Measurements from ENCODE around the gene FOXL2NB.

Gene FOXL2NB

DNA sequence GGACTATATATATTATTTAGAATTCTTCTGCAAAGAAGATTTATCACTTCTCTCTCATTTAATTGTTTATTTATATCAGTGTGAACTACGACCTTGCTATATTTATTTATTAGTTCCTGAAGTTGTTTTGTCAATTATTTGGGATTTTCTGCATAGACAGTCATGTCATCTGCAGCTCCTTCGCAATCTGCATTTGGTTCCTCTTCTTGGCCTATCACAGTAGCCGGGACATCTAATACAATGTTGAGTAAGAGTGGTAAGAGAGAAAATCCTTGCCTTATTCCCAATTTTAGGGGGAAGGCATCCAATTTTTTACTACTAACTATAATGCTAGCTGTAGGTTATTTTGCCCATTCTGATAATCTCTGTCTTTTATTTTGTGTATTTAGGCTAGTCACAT, 39.5 kb upstream of the FOXL2NB start:
- no peaks in the 10 kb centered on the region for H3K9me3 ChIP-seq (ENCODE audit: control insufficient read depth, insufficient read depth, low read length)
- no peaks in the 10 kb centered on the region for H3K36me3 ChIP-seq (ENCODE audit: control insufficient read depth, low read length)
- no peak overlapping the region for H3K4me3 ChIP-seq (ENCODE audit: low read length)
- no peaks in the 10 kb centered on the region for H4K20me1 ChIP-seq (ENCODE audit: control insufficient read depth, insufficient read depth, low read depth, low read length)
- H3K27ac ChIP-seq (ENCODE audit: low read depth, low read length): no peak overlapping the region
- H3K4me2 ChIP-seq (ENCODE audit: low read length): no peak overlapping the region
- no peaks in the 10 kb centered on the region for H3K4me1 ChIP-seq (ENCODE audit: control insufficient read depth, low read length)
- no peaks in the 10 kb centered on the region for H3F3A ChIP-seq (ENCODE audit: control insufficient read depth, insufficient read depth)
- no peaks in the 10 kb centered on the region for H3K9me2 ChIP-seq (replicated peaks; ENCODE audit: control insufficient read depth, low read length)
- TF ChIP-seq, protein P1, sequence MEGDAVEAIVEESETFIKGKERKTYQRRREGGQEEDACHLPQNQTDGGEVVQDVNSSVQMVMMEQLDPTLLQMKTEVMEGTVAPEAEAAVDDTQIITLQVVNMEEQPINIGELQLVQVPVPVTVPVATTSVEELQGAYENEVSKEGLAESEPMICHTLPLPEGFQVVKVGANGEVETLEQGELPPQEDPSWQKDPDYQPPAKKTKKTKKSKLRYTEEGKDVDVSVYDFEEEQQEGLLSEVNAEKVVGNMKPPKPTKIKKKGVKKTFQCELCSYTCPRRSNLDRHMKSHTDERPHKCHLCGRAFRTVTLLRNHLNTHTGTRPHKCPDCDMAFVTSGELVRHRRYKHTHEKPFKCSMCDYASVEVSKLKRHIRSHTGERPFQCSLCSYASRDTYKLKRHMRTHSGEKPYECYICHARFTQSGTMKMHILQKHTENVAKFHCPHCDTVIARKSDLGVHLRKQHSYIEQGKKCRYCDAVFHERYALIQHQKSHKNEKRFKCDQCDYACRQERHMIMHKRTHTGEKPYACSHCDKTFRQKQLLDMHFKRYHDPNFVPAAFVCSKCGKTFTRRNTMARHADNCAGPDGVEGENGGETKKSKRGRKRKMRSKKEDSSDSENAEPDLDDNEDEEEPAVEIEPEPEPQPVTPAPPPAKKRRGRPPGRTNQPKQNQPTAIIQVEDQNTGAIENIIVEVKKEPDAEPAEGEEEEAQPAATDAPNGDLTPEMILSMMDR (IDR thresholded peaks at IDR 0.05; ENCODE audit: low read depth, low read length, poor library complexity, severe bottlenecking): no peak
- no peak for TF ChIP-seq EZH2phosphoT487 (IDR thresholded peaks at IDR 0.05; ENCODE audit: borderline replicate concordance, low read length)
- H3K27me3 ChIP-seq (ENCODE audit: control insufficient read depth, low read length): no peaks in the 10 kb centered on the region
- H3K79me2 ChIP-seq (ENCODE audit: control insufficient read depth, low read length): no peaks in the 10 kb centered on the region

DNA sequence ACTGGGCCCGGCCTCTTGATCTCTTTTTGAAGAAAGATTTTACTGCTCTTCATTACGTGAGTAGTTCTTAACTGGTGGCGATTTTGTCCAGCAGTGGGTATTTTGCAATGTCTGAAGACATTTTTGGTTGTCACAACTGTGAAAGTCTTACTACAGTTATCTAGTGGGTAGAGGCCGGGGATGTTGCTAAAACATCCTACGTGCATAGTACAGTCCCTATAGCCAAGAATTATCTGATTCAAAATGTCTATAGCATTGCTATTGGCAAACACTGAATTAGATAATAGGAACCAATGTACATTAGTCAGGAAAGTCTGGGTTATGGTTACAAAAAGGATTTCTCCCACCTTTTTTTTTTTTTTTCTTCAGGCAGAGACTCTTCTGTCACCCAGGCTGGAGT, 38.2 kb upstream of the FOXL2NB start:
- Histone ChIP-seq H3K27ac (ENCODE audit: low read depth, low read length) (no peak overlapping the region), H3K4me1 (ENCODE audit: control insufficient read depth, low read length) (no peaks in the 10 kb centered on the region), H3K9me2 (replicated peaks; ENCODE audit: control insufficient read depth, low read length) (no peaks in the 10 kb centered on the region), H3K27me3 (ENCODE audit: control insufficient read depth, low read length) (no peaks in the 10 kb centered on the region), H3F3A (ENCODE audit: control insufficient read depth, insufficient read depth) (no peaks in the 10 kb centered on the region), H3K4me3 (ENCODE audit: low read length) (no peak overlapping the region), H3K4me2 (ENCODE audit: low read length) (no peak overlapping the region), H3K36me3 (ENCODE audit: control insufficient read depth, low read length) (no peaks in the 10 kb centered on the region), H4K20me1 (ENCODE audit: control insufficient read depth, insufficient read depth, low read depth, low read length) (no peaks in the 10 kb centered on the region), H3K79me2 (ENCODE audit: control insufficient read depth, low read length) (no peaks in the 10 kb centered on the region), H3K9me3 (ENCODE audit: control insufficient read depth, insufficient read depth, low read length) (no peaks in the 10 kb centered on the region)
- TF ChIP-seq, protein P1 (IDR thresholded peaks at IDR 0.05; ENCODE audit: low read depth, low read length, poor library complexity, severe bottlenecking): no peak
- no peak for TF ChIP-seq EZH2phosphoT487 (IDR thresholded peaks at IDR 0.05; ENCODE audit: borderline replicate concordance, low read length)

DNA sequence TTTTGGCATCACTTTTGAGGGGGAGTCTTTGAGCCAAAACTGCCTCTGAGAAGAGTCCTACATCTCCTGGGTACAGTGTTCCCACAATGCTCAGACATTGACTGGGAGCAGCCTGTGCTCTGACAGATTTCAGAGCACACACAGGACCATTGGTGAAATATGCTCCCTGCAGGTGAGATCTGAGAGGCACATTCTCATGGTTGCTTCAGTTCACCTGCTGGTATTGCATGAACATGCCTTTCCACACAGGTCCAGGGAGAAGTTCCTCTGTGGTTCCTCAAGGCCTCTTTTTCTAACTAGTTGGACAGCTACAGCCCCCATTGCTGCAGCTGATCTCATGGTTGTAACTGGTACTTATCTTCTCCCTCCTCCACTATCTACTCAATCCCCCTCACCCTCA, 37.1 kb upstream of the FOXL2NB start:
- H3K27ac ChIP-seq (ENCODE audit: low read depth, low read length): no peak overlapping the region
- H3K27me3 ChIP-seq (ENCODE audit: control insufficient read depth, low read length): no peaks in the 10 kb centered on the region
- TF ChIP-seq, protein P1 (IDR thresholded peaks at IDR 0.05; ENCODE audit: low read depth, low read length, poor library complexity, severe bottlenecking): no peak
- no peak for TF ChIP-seq EZH2phosphoT487 (IDR thresholded peaks at IDR 0.05; ENCODE audit: borderline replicate concordance, low read length)
- H4K20me1 ChIP-seq (ENCODE audit: control insufficient read depth, insufficient read depth, low read depth, low read length): no peaks in the 10 kb centered on the region
- no peaks in the 10 kb centered on the region for H3K79me2 ChIP-seq (ENCODE audit: control insufficient read depth, low read length)
- H3K4me1 ChIP-seq (ENCODE audit: control insufficient read depth, low read length): peaks cover 3% of the 10 kb centered on the region
- no peaks in the 10 kb centered on the region for H3K9me3 ChIP-seq (ENCODE audit: control insufficient read depth, insufficient read depth, low read length)
- H3K36me3 ChIP-seq (ENCODE audit: control insufficient read depth, low read length): no peaks in the 10 kb centered on the region
- no peaks in the 10 kb centered on the region for H3F3A ChIP-seq (ENCODE audit: control insufficient read depth, insufficient read depth)
- H3K4me2 ChIP-seq (ENCODE audit: low read length): no peak overlapping the region
- H3K9me2 ChIP-seq (replicated peaks; ENCODE audit: control insufficient read depth, low read length): no peaks in the 10 kb centered on the region
- no peak overlapping the region for H3K4me3 ChIP-seq (ENCODE audit: low read length)

DNA sequence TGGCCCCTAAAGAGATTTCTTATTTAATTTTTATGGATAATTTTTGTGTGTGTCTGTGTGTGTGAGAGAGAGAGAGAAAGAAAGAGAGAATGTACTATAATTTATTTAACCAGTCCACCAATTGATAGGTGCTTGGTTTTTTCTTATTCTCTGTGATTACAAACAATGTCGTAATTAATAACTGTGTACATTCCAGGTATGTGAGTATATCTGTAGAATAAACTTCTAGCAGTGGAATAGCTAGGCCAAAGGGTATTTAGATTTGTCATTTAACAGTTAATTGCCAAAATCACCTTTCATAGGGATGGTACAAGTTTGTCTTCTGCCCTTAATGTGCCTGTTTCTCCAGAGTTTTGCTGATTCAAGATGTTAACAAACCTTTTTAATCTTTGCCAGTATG, 35.4 kb upstream of the FOXL2NB start:
- H3K4me1 ChIP-seq (ENCODE audit: control insufficient read depth, low read length): peaks cover 6% of the 10 kb centered on the region
- H3K27ac ChIP-seq (ENCODE audit: low read depth, low read length): no peak overlapping the region
- no peak overlapping the region for H3K4me3 ChIP-seq (ENCODE audit: low read length)
- H4K20me1 ChIP-seq (ENCODE audit: control insufficient read depth, insufficient read depth, low read depth, low read length): no peaks in the 10 kb centered on the region
- TF ChIP-seq, protein P1 (IDR thresholded peaks at IDR 0.05; ENCODE audit: low read depth, low read length, poor library complexity, severe bottlenecking): no peak
- TF ChIP-seq EZH2phosphoT487 (IDR thresholded peaks at IDR 0.05; ENCODE audit: borderline replicate concordance, low read length): no peak
- H3F3A ChIP-seq (ENCODE audit: control insufficient read depth, insufficient read depth): no peaks in the 10 kb centered on the region
- H3K79me2 ChIP-seq (ENCODE audit: control insufficient read depth, low read length): no peaks in the 10 kb centered on the region
- no peak overlapping the region for H3K4me2 ChIP-seq (ENCODE audit: low read length)
- no peaks in the 10 kb centered on the region for H3K9me3 ChIP-seq (ENCODE audit: control insufficient read depth, insufficient read depth, low read length)
- no peaks in the 10 kb centered on the region for H3K9me2 ChIP-seq (replicated peaks; ENCODE audit: control insufficient read depth, low read length)
- no peaks in the 10 kb centered on the region for H3K27me3 ChIP-seq (ENCODE audit: control insufficient read depth, low read length)
- no peaks in the 10 kb centered on the region for H3K36me3 ChIP-seq (ENCODE audit: control insufficient read depth, low read length)
